Endometrial microvascular endothelial cells (primary cell): ENCODE measurements around the gene ZNF311. TPM values are rescaled to one million over a fixed set of nuclear protein-coding genes. Genes with fewer than 3 reads are reported as not detected.

Experiments
- in situ Hi-C: cut with HindIII; loops from 2 replicates; pipeline ENCODE4 v1.10.0; 2017; ENCODE audit warnings: low sequenced_read_pairs, low pct_unique_long_range_greater_than_20kb; ENCODE audit errors: inconsistent ontology term
- total RNA-seq: library from RNA; depleted of rRNA; stranded (reverse); fragments of >200 nt; gene quantifications from one replicate; pipeline ENCODE4 v1.2.3, GENCODE V29; 2015; ENCODE audit errors: inconsistent ontology term

Gene ZNF311
- 0.09 TPM for total RNA-seq

GRCh38 chr6:29005183-29005885, at the start of gene ZNF311:
Gene ZNF311, minus strand, starts transcription at chr6:29005315. Its CDS starts 1,361 bp downstream, at chr6:29003954.
- in situ Hi-C loops, result loop anchor here (10.0 kb wide), 2 partner anchors 111 to 281 kb away; no protein-coding TSS in a partner anchor

- in situ Hi-C loops, result no loop called here
Observed at GRCh38 chr6:29051680-29052079, 46.6 kb upstream of the ZNF311 start.

GRCh38 chr6:29045075-29045474, 40.0 kb upstream of the ZNF311 start, which contains the start of gene OR2W1:
Gene OR2W1, minus strand, starts transcription at chr6:29045175. Its CDS starts 0 bp downstream, at chr6:29045175.
- in situ Hi-C loops, result no loop called here

- in situ Hi-C loops, result no loop called here
Observed at GRCh38 chr6:29035951-29036350, 30.8 kb upstream of the ZNF311 start.

GRCh38 chr6:29028821-29029220, 23.7 kb upstream of the ZNF311 start:
- in situ Hi-C loops, result no loop called here

GRCh38 chr6:29025927-29026585, 20.9 kb upstream of the ZNF311 start:
- in situ Hi-C loops, result no loop called here

GRCh38 chr6:29021434-29021833, 16.3 kb upstream of the ZNF311 start:
- in situ Hi-C loops, result no loop called here

- in situ Hi-C loops, result no loop called here
Observed at GRCh38 chr6:29019629-29020028, 14.5 kb upstream of the ZNF311 start.

- in situ Hi-C loops, result no loop called here
Observed at GRCh38 chr6:29017428-29017802, 12.3 kb upstream of the ZNF311 start.

- in situ Hi-C loops, result no loop called here
Observed at GRCh38 chr6:29016559-29017427, 11.7 kb upstream of the ZNF311 start.

GRCh38 chr6:29014729-29015608, 9.9 kb upstream of the ZNF311 start:
- in situ Hi-C loops, result no loop called here

GRCh38 chr6:29011276-29011734, 6.2 kb upstream of the ZNF311 start:
- in situ Hi-C loops, result no loop called here

- in situ Hi-C loops, result loop anchor here (10.0 kb wide), 2 partner anchors 115 to 285 kb away; no protein-coding TSS in a partner anchor
Observed at GRCh38 chr6:29009358-29009757, 4.2 kb upstream of the ZNF311 start.

- in situ Hi-C loops, result loop anchor here (10.0 kb wide), 2 partner anchors 113 to 283 kb away; no protein-coding TSS in a partner anchor
Observed at GRCh38 chr6:29008089-29008488, 3.0 kb upstream of the ZNF311 start.

- in situ Hi-C loops, result no loop called here
Observed at GRCh38 chr6:28996844-28997510, 8.1 kb downstream of the ZNF311 start.

GRCh38 chr6:28995093-28995650, 9.9 kb downstream of the ZNF311 start:
- in situ Hi-C loops, result no loop called here

- in situ Hi-C loops, result no loop called here
Observed at GRCh38 chr6:28988536-28989311, 16.4 kb downstream of the ZNF311 start.
